Activated CD4-positive, alpha-beta T cell treated with anti-CD3 and anti-CD28 coated beads for 36 hours (primary cell): Measurements from ENCODE around the gene CDH4. TPM values are rescaled to one million over a fixed set of nuclear protein-coding genes. Genes with fewer than 3 reads are reported as not detected.
"Not testable (repeated sequence)": the region's sequence is repeated elsewhere in the genome, so short reads cannot be mapped to it uniquely, and the experiment has no call there.

Source experiments
- ATAC-seq: fragments of 200-7000 bp; cut with Tn5 transposase; one replicate; pipeline ENCODE4 v1.10.0; 2021; ENCODE audit warnings: mild to moderate bottlenecking, moderate library complexity
- CTCF ChIA-PET: fragments of 350-600 bp; sonication (Branson Sonifier 250); formaldehyde crosslinking; loops from one replicate; lab custom pipeline; 2021; ENCODE audit warnings: antibody characterized with exemption; lab: Charles Lee
- POLR2A ChIA-PET: fragments of 350-600 bp; sonication (Branson Sonifier 250); formaldehyde crosslinking; loops from one replicate; lab custom pipeline; 2021; ENCODE audit warnings: antibody characterized with exemption, inconsistent platforms; lab: Charles Lee
- DNase-seq: peaks from one replicate; pipeline ENCODE4 v3.0.0-alpha.2; 2020
- H3K27ac Mint-ChIP-seq: one replicate; pipeline ENCODE4 v1.8.0; 2021; ENCODE audit warnings: mixed read lengths
- H3K27me3 Mint-ChIP-seq: one replicate; pipeline ENCODE4 v1.8.0; 2021; ENCODE audit warnings: mixed read lengths
- H3K36me3 Mint-ChIP-seq: one replicate; pipeline ENCODE4 v1.8.0; 2021; ENCODE audit warnings: low read depth, mixed read lengths
- H3K4me1 Mint-ChIP-seq: one replicate; pipeline ENCODE4 v1.8.0; 2021; ENCODE audit warnings: mixed read lengths
- H3K4me3 Mint-ChIP-seq: one replicate; pipeline ENCODE4 v1.8.0; 2021; ENCODE audit warnings: mild to moderate bottlenecking, moderate library complexity, mixed read lengths
- H3K9me3 Mint-ChIP-seq: one replicate; pipeline ENCODE4 v1.8.0; 2021; ENCODE audit warnings: low read depth, mixed read lengths
- intact Hi-C, 2 experiments: fragments of 100-400 bp; cut with DNase I in 1 of 2; cut with micrococcal nuclease in 1 of 2; formaldehyde crosslinking; loops; one replicate each; pipeline versions ENCODE4 v1.14.2 to v1.15.1; 2022 to 2024; cut with DNase I, micrococcal nuclease
- total RNA-seq, 2 experiments: library from RNA; stranded (reverse); gene quantifications; one replicate each; pipeline ENCODE4 v1.2.3, GENCODE V29; 2021

The CDH4 gene
- total RNA-seq, 2 experiments from 2014 or later: not detected

DNA sequence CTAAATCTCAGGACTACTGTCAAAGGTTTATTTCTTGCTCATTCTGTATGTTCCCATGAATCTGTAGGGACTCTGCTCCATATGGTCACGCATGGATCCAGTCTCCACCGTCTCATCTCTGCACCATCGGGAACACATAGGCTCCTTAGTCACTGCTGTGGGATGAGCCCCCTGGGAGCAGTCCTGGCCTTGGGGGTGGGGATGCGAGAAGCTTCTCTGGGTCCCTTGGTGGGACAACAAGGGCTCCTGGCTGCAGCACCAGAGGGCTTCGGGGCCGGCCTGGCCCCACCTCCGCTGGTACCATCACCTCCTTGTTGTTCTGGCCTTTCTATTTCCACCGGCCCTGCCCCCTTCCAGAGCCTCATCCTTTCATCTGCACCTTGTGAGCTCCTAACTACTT, 148.4 kb downstream of the CDH4 start:
- CTCF ChIA-PET: no interaction called here

DNA sequence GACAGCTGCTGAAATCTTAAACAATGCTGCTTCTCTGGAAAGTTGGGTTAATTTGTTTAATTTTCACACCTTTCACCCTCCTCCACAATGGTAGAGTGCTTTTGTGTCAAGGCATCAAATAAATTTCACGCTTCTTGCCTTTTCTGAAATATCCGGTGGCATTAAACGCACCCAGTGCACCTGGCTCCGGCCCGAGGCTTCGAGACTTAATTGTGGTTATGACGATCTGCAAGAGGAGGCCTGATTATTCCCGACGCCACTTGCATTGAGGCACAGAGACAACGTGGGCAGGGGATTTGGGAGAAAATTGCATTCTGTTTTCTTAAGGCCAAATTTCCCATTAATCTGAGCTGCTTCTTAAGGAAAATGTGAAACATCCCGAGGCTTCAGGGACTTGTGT, 152.2 kb downstream of the CDH4 start:
- Mint-ChIP-seq H3K36me3 (no peaks in the 10 kb centered on the region), H3K27me3 (no peaks in the 10 kb centered on the region), H3K27ac (no peak overlapping the region), H3K9me3 (peaks cover 3% of the 10 kb centered on the region), H3K4me3 (no peak overlapping the region), H3K4me1 (no peaks in the 10 kb centered on the region)
- ATAC-seq (no peak), DNase-seq (no peak)
- intact Hi-C loops: no loop called here
- POLR2A ChIA-PET: no interaction called here
- CTCF ChIA-PET: no interaction called here

More for the DNA sequence above, 148.4 kb downstream of the CDH4 start:
- intact Hi-C loops: no loop called here
- ATAC-seq (no peak), DNase-seq (no peak)
- no peaks in the 10 kb centered on the region for H3K36me3 Mint-ChIP-seq
- no peak overlapping the region for H3K4me3 Mint-ChIP-seq
- no peaks in the 10 kb centered on the region for H3K9me3 Mint-ChIP-seq
- H3K27me3 Mint-ChIP-seq: no peaks in the 10 kb centered on the region
- H3K27ac Mint-ChIP-seq: no peak overlapping the region
- POLR2A ChIA-PET: no interaction called here
- H3K4me1 Mint-ChIP-seq: no peaks in the 10 kb centered on the region

DNA sequence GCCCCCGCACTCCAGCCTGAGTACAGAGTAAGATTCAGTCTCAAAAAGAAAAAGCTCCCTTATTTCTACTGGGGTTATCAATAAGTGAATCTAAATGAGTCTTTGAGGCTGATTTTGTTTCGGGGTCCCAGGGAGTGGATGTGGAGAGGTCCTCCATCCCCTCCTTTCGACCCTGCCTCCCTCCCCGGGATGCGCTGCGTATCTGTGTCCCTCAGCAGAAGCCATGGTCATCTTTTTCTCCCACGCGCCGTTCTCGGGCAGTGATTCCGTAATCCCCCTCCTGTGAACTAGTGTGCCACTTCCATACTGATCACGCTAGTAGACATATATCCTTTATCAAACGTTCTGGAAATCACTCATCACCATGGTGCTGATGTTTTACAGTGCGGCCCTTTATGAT, 152.9 kb downstream of the CDH4 start:
- Mint-ChIP-seq H3K4me3 (no peak overlapping the region), H3K27ac (no peak overlapping the region), H3K9me3 (peaks cover 3% of the 10 kb centered on the region), H3K27me3 (no peaks in the 10 kb centered on the region), H3K36me3 (no peaks in the 10 kb centered on the region), H3K4me1 (no peaks in the 10 kb centered on the region)
- POLR2A ChIA-PET: no interaction called here
- intact Hi-C loops: no loop called here
- DNase-seq: no peak
- ATAC-seq: no peak
- CTCF ChIA-PET: no interaction called here

DNA sequence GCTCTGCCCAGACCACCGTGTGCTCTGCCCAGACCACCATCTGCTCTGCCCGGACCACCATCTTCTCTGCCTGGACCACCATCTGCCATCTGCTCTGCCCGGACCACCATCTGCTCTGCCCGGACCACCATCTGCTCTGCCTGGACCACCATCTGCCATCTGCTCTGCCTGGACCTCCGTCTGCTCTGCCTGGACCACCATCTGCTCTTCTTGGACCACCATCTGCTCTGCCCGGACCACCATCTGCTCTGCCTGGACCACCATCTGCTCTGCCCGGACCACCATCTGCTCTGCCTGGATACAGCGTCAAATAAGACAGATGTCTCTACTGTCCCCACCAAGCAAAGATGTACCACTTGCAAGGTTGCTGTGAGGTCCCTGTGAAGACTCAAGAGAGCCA, 154.7 kb downstream of the CDH4 start:
- H3K27me3 Mint-ChIP-seq, intact Hi-C loops, CTCF ChIA-PET, H3K4me3 Mint-ChIP-seq, ATAC-seq, DNase-seq, H3K9me3 Mint-ChIP-seq, POLR2A ChIA-PET, H3K36me3 Mint-ChIP-seq, H3K4me1 Mint-ChIP-seq, H3K27ac Mint-ChIP-seq: not testable (repeated sequence)

DNA sequence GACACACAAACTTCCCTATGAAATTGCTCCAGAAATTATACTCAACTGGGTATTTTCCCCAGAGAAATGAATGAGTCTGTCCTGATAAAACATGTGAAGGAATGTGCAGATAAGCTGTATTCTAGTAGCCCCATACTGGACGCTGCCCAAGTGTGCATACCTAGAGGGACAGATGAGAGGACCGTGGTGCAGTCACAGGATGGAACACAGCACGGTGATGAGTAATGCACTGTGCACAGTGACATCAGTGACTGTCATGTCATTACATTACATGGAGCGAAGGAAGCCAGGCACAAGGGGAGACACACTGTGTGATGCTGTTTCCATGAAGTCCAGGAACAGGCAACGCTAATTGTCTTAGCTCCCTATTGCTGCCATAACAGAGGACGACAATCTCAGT, 155.5 kb downstream of the CDH4 start:
- Mint-ChIP-seq H3K27me3 (no peaks in the 10 kb centered on the region), H3K4me3 (no peak overlapping the region), H3K36me3 (no peaks in the 10 kb centered on the region), H3K4me1 (no peaks in the 10 kb centered on the region), H3K9me3 (peaks cover 3% of the 10 kb centered on the region), H3K27ac (no peak overlapping the region)
- DNase-seq (no peak), ATAC-seq (no peak)
- intact Hi-C loops: no loop called here
- CTCF ChIA-PET: no interaction called here
- POLR2A ChIA-PET: no interaction called here

DNA sequence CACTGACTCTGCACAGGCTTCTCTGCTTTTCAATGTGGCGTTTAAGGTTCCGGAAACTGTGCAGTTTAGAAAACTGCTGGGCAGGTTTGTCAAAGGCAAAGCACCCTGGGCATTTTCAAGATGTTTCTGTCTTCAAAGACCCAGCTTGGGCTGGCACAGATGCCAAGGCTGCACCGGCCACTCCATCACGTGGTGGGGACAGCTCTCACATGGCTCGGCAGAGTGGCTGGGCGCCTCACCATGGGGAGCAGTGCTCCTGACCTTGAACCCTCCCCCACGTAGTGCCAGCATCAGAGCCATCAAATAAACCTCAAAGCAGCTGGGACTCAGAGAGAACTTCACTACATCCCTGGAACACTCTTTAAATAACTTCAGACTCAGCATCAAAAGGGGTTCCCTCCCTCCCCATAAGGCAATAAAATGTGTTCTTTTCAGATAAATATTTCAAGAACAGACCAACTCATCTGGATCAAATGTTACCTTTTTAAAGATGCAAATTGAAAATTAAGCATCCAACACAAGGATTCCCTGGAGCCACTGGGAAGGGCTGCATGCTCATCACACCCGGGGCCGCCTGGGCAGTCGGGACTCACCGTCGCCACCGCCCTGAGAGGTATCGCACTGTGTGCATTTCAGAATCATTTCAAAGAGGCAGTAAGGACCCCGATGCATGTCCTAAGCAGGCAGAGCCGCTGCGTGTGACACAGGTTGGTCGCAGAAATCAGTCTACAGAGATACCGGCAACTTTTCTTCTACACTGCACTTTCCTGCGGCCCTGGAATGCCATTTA, 157.1 kb downstream of the CDH4 start:
- H3K36me3 Mint-ChIP-seq: no peaks in the 10 kb centered on the region
- ChIA-PET CTCF (no interaction called here), POLR2A (no interaction called here)
- no peak overlapping the region for H3K4me3 Mint-ChIP-seq
- ATAC-seq (no peak), DNase-seq (no peak)
- peaks cover 3% of the 10 kb centered on the region for H3K9me3 Mint-ChIP-seq
- H3K27me3 Mint-ChIP-seq: no peaks in the 10 kb centered on the region
- intact Hi-C loops: no loop called here
- H3K27ac Mint-ChIP-seq: no peak overlapping the region
- no peaks in the 10 kb centered on the region for H3K4me1 Mint-ChIP-seq

DNA sequence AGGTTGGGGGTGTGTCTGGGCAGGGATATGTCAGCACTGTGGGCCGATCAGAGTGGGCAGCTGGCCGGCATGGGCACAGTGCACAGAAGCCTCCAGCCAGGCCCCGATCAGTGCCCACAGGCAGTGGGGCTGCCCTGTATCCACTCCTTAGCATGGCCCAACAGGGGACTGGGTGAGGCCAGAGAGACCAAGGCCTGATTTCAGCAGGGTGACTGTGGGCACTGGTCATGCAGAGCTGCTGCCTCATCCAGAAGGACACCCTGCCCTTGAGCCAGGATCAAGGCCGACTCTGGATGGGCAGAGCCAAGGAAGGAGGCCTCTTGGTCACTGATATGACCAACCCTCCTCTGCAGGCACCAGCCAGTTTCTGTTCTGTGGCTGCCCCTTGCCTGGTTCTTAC, 159.7 kb downstream of the CDH4 start:
- intact Hi-C loops: no loop called here

DNA sequence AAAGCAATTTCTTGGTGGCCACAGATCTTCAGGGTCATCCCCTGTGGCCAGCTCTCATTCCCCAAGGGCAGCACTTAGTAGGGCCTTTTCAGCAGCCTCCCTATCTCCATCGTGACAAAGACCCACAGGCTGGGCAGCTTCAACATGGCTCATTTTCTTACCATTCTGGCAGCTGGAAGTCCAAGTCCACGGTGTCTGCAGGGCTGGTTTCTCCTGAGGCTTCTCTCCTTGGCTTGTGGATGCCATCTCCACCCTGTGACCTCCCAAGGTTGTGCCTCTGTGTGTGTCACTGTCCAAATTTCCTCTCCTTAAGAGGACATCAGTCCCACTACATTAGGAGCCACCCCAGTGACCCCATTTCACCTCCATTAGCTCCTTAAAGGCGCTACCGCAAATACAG, 161.7 kb downstream of the CDH4 start:
- Mint-ChIP-seq H3K4me3 (no peak overlapping the region), H3K4me1 (no peaks in the 10 kb centered on the region), H3K27me3 (no peaks in the 10 kb centered on the region), H3K27ac (no peak overlapping the region), H3K9me3 (no peaks in the 10 kb centered on the region), H3K36me3 (no peaks in the 10 kb centered on the region)
- intact Hi-C loops: no loop called here
- ATAC-seq: no peak
- no peak for DNase-seq
- ChIA-PET CTCF (no interaction called here), POLR2A (no interaction called here)

More for the DNA sequence above, 159.7 kb downstream of the CDH4 start:
- H3K4me1 Mint-ChIP-seq: no peaks in the 10 kb centered on the region
- H3K9me3 Mint-ChIP-seq: peaks cover 2% of the 10 kb centered on the region
- H3K27me3 Mint-ChIP-seq: no peaks in the 10 kb centered on the region
- DNase-seq: no peak
- no peaks in the 10 kb centered on the region for H3K36me3 Mint-ChIP-seq
- ChIA-PET CTCF (no interaction called here), POLR2A (no interaction called here)
- no peak overlapping the region for H3K27ac Mint-ChIP-seq
- H3K4me3 Mint-ChIP-seq: no peak overlapping the region
- ATAC-seq: no peak

DNA sequence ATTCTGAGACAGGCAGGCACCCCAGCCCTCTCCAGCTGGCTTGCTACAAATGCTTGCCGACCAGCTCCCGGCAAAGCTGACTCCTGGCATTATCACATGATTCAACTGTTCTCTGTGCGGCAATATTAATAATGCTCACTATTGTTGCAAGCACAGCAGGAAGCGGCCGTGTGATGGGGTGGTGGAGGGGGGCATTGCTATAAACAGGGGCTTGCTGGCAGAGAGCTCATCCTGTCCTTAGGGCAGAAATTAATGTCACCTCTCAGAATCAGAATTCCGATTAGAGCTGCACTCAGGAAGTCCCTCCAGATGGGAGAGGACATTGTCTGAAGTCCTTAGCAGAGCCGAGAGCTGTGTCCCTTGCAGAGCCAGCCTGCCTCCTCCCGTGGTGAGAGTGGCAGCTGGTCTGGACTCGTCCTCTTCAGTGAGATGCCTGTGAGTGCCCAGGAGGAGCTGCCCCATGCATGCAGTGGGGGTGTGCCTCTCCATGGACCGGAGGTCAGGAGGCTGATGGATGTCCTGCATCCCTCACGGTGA, 162.5 kb downstream of the CDH4 start:
- Mint-ChIP-seq H3K4me3 (no peak overlapping the region), H3K27ac (no peak overlapping the region), H3K9me3 (no peaks in the 10 kb centered on the region), H3K27me3 (no peaks in the 10 kb centered on the region), H3K36me3 (no peaks in the 10 kb centered on the region), H3K4me1 (no peaks in the 10 kb centered on the region)
- DNase-seq (no peak), ATAC-seq (no peak)
- CTCF ChIA-PET: interaction anchor here (0.6 kb wide), 1 partner anchor 161 kb away, joined by 3 read pairs; no protein-coding TSS in a partner anchor
- POLR2A ChIA-PET: no interaction called here
- intact Hi-C loops: no loop called here

DNA sequence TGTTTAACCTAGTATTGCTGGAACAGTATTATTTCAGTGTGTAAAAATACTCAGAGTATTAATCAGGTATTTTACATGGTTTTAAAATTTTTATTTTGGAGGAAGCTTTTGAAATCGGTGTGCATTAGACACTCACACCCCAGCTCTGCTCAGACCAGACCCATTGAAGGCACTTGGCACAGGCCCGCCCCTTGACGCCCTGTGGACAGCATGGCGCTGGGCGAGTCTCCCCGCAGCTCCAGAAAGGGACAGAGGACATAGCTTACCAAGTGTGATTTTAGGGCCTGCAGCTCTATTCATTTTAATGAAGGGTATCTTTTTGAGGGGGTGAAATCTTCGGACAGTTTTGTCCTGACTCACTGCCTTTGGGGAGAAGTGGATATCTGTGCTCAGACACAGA, 164.5 kb downstream of the CDH4 start:
- intact Hi-C loops: no loop called here
- ATAC-seq: no peak

DNA sequence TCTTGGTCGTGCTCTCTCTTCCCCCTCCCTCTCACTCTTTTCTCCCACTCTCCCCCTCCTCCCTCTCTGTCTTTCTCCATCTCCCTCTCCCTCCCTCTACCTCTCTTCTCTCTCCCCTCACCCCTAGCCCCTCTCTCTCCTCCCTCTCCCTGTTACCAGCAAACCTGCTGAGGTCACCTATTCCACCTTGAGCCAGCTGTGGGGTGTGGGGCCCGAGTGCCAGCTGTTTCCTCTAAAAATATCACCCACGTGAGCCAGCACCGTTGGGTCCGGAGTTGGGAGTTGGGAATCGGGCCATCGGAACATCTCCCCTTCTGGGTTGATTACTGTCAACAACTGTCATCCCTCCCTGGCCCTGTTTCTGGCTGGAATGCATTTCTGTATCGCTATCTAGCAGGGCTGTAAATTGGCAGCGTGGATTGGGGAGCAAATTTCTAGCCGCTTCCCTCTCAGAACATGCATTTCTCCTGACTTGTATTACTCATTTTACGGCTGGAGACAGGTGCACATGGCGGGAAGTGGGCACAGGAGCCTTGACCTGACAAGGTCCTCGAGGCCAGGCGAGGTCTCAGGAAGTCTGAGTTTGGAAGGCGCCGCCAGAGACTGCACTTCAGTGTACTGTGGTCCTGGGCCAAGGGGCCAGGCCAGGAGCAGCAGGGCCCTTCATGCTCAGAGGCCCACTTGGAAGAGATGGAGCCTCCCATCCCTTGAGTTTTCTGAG, 165.3 kb downstream of the CDH4 start:
- intact Hi-C loops: no loop called here
- ATAC-seq: no peak

More for the DNA sequence above, 164.5 kb downstream of the CDH4 start:
- H3K4me3 Mint-ChIP-seq: no peak overlapping the region
- H3K27me3 Mint-ChIP-seq: no peaks in the 10 kb centered on the region
- no peak overlapping the region for H3K27ac Mint-ChIP-seq
- H3K36me3 Mint-ChIP-seq: no peaks in the 10 kb centered on the region
- H3K4me1 Mint-ChIP-seq: no peaks in the 10 kb centered on the region
- POLR2A ChIA-PET: no interaction called here
- CTCF ChIA-PET: no interaction called here
- H3K9me3 Mint-ChIP-seq: no peaks in the 10 kb centered on the region
- DNase-seq: no peak

DNA sequence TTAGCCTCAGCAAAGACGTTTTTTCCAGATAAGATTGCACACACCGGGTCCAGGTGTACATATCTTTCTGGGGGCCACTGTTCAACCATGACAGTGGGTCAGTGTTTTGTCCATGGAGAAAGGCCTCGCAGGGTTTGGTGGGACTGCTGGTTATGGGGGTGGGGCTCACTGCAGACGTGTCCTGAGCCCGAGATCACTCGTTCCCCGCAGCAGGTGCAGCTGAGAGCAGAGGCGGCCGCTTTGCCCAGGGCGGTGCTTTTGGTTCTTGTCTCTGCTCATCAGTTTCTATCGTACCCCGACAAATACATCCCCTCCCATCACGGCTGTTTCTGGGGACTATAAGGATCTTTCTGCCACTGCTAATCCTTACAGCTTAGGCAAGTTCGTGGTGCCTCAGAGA, 166.9 kb downstream of the CDH4 start:
- no peak for ATAC-seq
- Mint-ChIP-seq H3K36me3 (no peaks in the 10 kb centered on the region), H3K27me3 (no peaks in the 10 kb centered on the region), H3K4me1 (no peaks in the 10 kb centered on the region), H3K27ac (no peak overlapping the region), H3K4me3 (no peak overlapping the region), H3K9me3 (no peaks in the 10 kb centered on the region)
- POLR2A ChIA-PET: no interaction called here
- CTCF ChIA-PET: no interaction called here
- intact Hi-C loops: no loop called here
- DNase-seq: no peak

More for the DNA sequence above, 165.3 kb downstream of the CDH4 start:
- H3K4me3 Mint-ChIP-seq: no peak overlapping the region
- no peaks in the 10 kb centered on the region for H3K36me3 Mint-ChIP-seq
- ChIA-PET CTCF (no interaction called here), POLR2A (no interaction called here)
- H3K9me3 Mint-ChIP-seq: no peaks in the 10 kb centered on the region
- H3K4me1 Mint-ChIP-seq: no peaks in the 10 kb centered on the region
- H3K27ac Mint-ChIP-seq: no peak overlapping the region
- no peaks in the 10 kb centered on the region for H3K27me3 Mint-ChIP-seq
- no peak for DNase-seq
